Activated CD8-positive, alpha-beta T cell treated with anti-CD3 and anti-CD28 coated beads for 36 hours (primary cell): ENCODE results near the gene GLE1. TPM values are rescaled to one million over a fixed set of nuclear protein-coding genes. Genes with fewer than 3 reads are reported as not detected.

Experiments
- ATAC-seq: fragments of 200-7000 bp; cut with Tn5 transposase; one replicate; pipeline ENCODE4 v1.10.0; 2021; ENCODE audit warnings: mild to moderate bottlenecking, moderate library complexity
- CTCF ChIA-PET: fragments of 350-600 bp; sonication (Branson Sonifier 250); formaldehyde crosslinking; loops from one replicate; lab custom pipeline; 2021; ENCODE audit warnings: antibody characterized with exemption; lab: Charles Lee
- POLR2A ChIA-PET: fragments of 350-600 bp; sonication (Branson Sonifier 250); formaldehyde crosslinking; loops from one replicate; lab custom pipeline; 2021; ENCODE audit warnings: antibody characterized with exemption; lab: Charles Lee
- DNase-seq: peaks from one replicate; pipeline ENCODE4 v3.0.0-alpha.2; 2020
- H3K27ac Mint-ChIP-seq: one replicate; pipeline ENCODE4 v1.8.0; 2021; ENCODE audit warnings: mild to moderate bottlenecking, mixed read lengths
- H3K27me3 Mint-ChIP-seq: one replicate; pipeline ENCODE4 v1.8.0; 2021; ENCODE audit warnings: mixed read lengths
- H3K36me3 Mint-ChIP-seq: one replicate; pipeline ENCODE4 v1.8.0; 2021; ENCODE audit warnings: low read depth, mixed read lengths
- H3K4me1 Mint-ChIP-seq: one replicate; pipeline ENCODE4 v1.8.0; 2021; ENCODE audit warnings: low read depth, mixed read lengths
- H3K4me3 Mint-ChIP-seq: one replicate; pipeline ENCODE4 v1.8.0; 2021; ENCODE audit warnings: mild to moderate bottlenecking, moderate library complexity, mixed read lengths
- H3K9me3 Mint-ChIP-seq: one replicate; pipeline ENCODE4 v1.8.0; 2021; ENCODE audit warnings: mixed read lengths
- CTCF ChIP-seq: fragments of 200-600 bp; IDR thresholded peaks from one replicate; pipeline ENCODE4 v1.8.0; 2022; ENCODE audit warnings: antibody characterized with exemption, mild to moderate bottlenecking
- intact Hi-C: fragments of 100-400 bp; cut with micrococcal nuclease; formaldehyde crosslinking; loops from one replicate; pipeline ENCODE4 v1.10.0; 2022
- total RNA-seq, 2 experiments: library from RNA; stranded (reverse); gene quantifications; one replicate each; pipeline ENCODE4 v1.2.3, GENCODE V29; 2021

Gene GLE1
- total RNA-seq, 2 experiments from 2014 or later = 46.8 to 48.2 TPM

DNA sequence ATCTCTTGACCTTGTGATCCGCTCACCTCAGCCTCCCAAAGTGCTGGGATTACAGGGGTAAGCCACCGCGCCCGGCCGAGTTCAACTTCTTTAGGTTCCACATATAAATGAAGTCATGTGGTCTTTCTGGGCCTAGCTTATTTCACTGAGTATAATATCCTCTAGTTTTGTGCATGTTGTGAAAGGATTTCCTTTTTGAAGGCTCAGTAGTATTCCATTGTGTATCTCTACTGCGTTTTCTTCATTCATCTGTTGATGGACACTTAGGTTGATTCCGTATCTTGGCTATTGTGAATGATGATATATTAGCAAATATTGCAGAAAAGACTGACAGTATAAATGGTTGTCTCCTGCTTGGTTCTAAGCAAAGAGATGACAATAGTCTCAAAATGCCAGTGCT lies 28.7 kb upstream of the GLE1 start:
- Mint-ChIP-seq H3K27ac (no peak overlapping the region), H3K36me3 (peaks cover 50% of the 10 kb centered on the region), H3K4me3 (no peak overlapping the region), H3K27me3 (no peaks in the 10 kb centered on the region), H3K4me1 (no peaks in the 10 kb centered on the region), H3K9me3 (no peaks in the 10 kb centered on the region)
- intact Hi-C loops = no loop called here
- POLR2A ChIA-PET = no interaction called here
- TF ChIP-seq CTCF = no peak
- no peak for DNase-seq
- CTCF ChIA-PET = no interaction called here
- no peak for ATAC-seq

DNA sequence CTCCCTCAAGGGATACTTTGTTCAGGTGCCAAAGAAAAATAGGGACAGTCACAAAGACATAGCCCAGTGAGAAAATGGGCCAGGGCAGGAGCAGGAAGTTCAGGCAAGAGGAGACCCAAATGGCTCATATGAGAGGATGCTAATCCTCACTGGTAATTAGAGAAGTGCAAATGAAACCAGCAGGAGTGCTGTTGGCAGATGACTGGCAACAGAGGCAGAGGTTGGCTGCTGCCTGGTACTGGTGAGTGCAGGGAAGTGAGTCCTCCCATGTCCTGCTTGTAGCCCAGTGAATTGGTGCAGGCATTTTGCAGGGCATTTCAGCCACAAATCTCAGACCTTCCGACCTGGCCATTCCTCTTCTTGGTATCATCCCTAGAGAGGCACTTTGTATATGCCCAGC lies 25.3 kb upstream of the GLE1 start:
- no peak for DNase-seq
- intact Hi-C loops = no loop called here
- no peaks in the 10 kb centered on the region for H3K9me3 Mint-ChIP-seq
- peaks cover 46% of the 10 kb centered on the region for H3K36me3 Mint-ChIP-seq
- no peaks in the 10 kb centered on the region for H3K4me1 Mint-ChIP-seq
- CTCF ChIA-PET = no interaction called here
- no peak for ATAC-seq
- no peak overlapping the region for H3K27ac Mint-ChIP-seq
- POLR2A ChIA-PET = no interaction called here
- TF ChIP-seq CTCF = no peak
- H3K4me3 Mint-ChIP-seq = no peak overlapping the region
- H3K27me3 Mint-ChIP-seq = no peaks in the 10 kb centered on the region

DNA sequence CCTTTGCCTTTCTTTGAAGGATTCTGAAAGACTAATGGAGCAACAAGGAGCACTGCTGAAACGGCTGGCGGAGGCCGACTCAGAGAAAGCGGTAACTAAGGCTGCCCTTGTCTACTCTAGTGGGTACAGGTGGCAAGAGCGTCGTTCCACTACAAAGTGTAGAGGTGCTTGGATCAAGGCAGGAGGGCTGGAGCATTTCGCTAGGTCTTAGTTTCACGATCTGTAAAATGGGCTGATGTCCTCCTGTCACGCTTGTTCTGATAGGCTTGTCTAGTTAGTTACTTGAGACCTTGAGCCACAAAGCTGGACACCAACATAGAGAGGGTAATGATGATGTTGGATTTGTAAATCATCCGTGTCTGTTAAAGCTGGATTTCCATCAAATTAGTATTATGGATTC lies 23.0 kb upstream of the GLE1 start:
- TF ChIP-seq CTCF = no peak
- DNase-seq (no peak), ATAC-seq (no peak)
- H3K4me1 Mint-ChIP-seq = no peaks in the 10 kb centered on the region
- no peak overlapping the region for H3K27ac Mint-ChIP-seq
- intact Hi-C loops = no loop called here
- POLR2A ChIA-PET = interaction anchor here (0.6 to 1.6 kb wide), 3 partner anchors 20 to 220 kb away, joined by 3 to 4 read pairs (median 3); no protein-coding TSS in a partner anchor
- CTCF ChIA-PET = no interaction called here
- no peak overlapping the region for H3K4me3 Mint-ChIP-seq
- H3K36me3 Mint-ChIP-seq = peaks cover 43% of the 10 kb centered on the region
- no peaks in the 10 kb centered on the region for H3K9me3 Mint-ChIP-seq
- H3K27me3 Mint-ChIP-seq = no peaks in the 10 kb centered on the region

DNA sequence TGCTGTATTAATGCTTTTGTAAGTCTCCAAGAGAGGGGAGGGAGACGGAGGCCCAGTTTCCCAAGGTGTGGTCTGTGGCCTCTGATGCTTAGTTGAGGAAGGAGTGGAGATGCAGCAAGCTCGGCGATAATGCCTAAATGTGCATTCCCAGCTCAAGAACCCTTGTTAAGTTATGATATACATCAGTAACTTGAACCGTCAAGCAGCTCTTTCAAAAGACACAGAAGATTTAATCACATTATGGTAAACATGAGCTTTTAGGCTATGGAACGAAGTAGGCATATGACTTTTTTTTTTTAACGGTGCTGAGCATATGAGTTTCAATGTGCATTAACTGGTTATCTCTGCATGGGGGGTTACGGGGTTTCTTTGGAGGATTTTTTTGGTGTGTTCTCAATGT lies 22.3 kb upstream of the GLE1 start:
- no peak for TF ChIP-seq CTCF
- no peak for DNase-seq
- H3K4me3 Mint-ChIP-seq = no peak overlapping the region
- intact Hi-C loops = no loop called here
- POLR2A ChIA-PET = interaction anchor here (0.6 to 1.6 kb wide), 3 partner anchors 20 to 220 kb away, joined by 3 to 4 read pairs (median 3); no protein-coding TSS in a partner anchor
- CTCF ChIA-PET = no interaction called here
- peaks cover 49% of the 10 kb centered on the region for H3K36me3 Mint-ChIP-seq
- H3K27me3 Mint-ChIP-seq = no peaks in the 10 kb centered on the region
- no peaks in the 10 kb centered on the region for H3K4me1 Mint-ChIP-seq
- H3K9me3 Mint-ChIP-seq = no peaks in the 10 kb centered on the region
- no peak overlapping the region for H3K27ac Mint-ChIP-seq
- no peak for ATAC-seq

DNA sequence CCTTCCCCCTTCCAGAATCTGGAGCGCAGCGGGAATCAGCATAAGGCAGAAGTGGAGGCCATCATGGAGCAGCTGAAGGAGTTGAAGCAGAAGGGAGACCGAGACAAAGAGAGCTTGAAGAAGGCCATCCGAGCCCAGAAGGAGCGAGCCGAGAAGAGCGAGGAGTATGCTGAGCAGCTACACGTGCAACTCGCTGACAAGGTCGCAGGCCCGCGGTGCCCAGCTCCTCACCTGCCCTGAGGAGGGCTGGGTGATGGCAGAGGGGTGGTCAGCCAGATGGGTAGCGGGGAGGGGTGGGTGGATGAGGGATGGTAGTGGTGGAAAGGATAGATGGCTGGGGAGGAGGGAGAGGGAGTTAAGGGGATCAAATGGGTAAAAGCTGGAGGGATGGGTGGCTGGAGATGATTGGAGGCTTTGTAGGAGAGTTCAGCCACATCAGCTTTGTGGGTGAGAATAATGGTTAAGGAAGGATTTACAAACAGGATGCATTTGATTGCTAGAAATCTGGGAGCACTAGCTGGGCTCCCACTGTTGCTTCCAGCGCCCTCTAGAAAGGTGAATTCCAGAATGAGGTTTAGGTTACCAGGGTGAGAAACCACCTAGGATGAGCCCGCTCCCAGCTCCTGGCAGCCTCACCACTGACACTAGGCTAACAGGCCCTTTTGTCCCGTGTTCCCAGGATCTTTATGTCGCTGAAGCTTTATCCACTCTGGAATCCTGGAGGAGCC lies 19.7 kb upstream of the GLE1 start:
- intact Hi-C loops = no loop called here
- Mint-ChIP-seq H3K36me3 (peaks cover 51% of the 10 kb centered on the region), H3K4me1 (no peaks in the 10 kb centered on the region), H3K9me3 (no peaks in the 10 kb centered on the region), H3K27ac (no peak overlapping the region), H3K4me3 (no peak overlapping the region), H3K27me3 (no peaks in the 10 kb centered on the region)
- TF ChIP-seq CTCF = no peak
- DNase-seq = no peak
- CTCF ChIA-PET = interaction anchor here (2.1 kb wide), 1 partner anchor 46 kb away, joined by 8 read pairs; no protein-coding TSS in a partner anchor
- POLR2A ChIA-PET = interaction anchor here (1.3 kb wide), 1 partner anchor 11 kb away, joined by 3 read pairs; no protein-coding TSS in a partner anchor
- ATAC-seq = no peak
